Measurements from ENCODE around the gene BAIAP2L2. TPM values are rescaled to one million over a fixed set of nuclear protein-coding genes. Genes with fewer than 3 reads are reported as not detected.

Gene BAIAP2L2
- total RNA-seq, 2 donors from 2014 or later: 0.66 to 4.4 TPM

DNA sequence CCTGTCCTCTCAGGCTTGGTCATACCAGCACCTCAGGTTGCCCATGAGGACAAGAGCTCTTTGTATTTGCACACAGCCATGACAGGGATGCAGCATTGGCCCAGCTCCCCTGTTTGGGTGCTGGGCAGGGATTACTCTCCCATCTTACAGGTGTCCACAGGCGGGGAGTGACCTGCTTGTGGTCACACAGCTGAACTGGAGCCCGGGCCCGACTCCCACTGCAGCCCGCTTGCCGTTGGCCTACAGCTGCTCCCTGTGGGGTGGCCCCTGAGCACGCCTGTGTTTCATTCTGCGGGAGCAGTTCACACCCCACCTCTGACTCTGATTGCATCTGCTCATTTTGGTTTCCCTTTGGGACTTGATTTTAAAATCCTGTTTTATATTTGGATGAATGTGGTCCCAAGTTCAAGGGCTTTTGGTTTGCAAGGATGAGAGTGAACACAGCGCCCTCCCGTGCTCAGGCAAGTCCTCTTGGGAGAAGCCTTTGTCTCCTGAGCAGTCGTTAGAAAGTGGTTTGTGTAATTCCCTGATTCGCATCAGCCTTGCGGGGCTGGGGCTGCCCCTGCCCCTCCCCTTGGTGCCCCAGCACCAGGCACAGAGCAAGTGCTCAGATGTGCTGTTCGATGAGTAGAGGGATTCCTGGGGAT, 44.0 kb downstream of the BAIAP2L2 start:
- H3K4me1 ChIP-seq: no peaks in the 10 kb centered on the region
- no peaks in the 10 kb centered on the region for H3K27me3 ChIP-seq
- peaks cover 0 to 27% of the 10 kb centered on the region in 2 donors for H3K36me3 ChIP-seq (replicated peaks in 1 of 2; ENCODE audit: insufficient read depth in 1 of 2, low read depth in 2 of 2)
- H3K27ac ChIP-seq: no peak overlapping the region
- DNase-seq: no peak
- ATAC-seq: no peak
- H3K4me3 ChIP-seq: no peak overlapping the region
- H3K9me3 ChIP-seq: no peaks in the 10 kb centered on the region
- intact Hi-C loops (cut with DNase I): no loop called here
- 92 to 98% methylated on average over 10 to 13 of the region's 13 CpGs for WGBS, 2 donors
- TF ChIP-seq POLR2A (IDR thresholded peaks at IDR 0.05): no peak
- TF ChIP-seq, protein P1, sequence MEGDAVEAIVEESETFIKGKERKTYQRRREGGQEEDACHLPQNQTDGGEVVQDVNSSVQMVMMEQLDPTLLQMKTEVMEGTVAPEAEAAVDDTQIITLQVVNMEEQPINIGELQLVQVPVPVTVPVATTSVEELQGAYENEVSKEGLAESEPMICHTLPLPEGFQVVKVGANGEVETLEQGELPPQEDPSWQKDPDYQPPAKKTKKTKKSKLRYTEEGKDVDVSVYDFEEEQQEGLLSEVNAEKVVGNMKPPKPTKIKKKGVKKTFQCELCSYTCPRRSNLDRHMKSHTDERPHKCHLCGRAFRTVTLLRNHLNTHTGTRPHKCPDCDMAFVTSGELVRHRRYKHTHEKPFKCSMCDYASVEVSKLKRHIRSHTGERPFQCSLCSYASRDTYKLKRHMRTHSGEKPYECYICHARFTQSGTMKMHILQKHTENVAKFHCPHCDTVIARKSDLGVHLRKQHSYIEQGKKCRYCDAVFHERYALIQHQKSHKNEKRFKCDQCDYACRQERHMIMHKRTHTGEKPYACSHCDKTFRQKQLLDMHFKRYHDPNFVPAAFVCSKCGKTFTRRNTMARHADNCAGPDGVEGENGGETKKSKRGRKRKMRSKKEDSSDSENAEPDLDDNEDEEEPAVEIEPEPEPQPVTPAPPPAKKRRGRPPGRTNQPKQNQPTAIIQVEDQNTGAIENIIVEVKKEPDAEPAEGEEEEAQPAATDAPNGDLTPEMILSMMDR (IDR thresholded peaks at IDR 0.05): no peak

DNA sequence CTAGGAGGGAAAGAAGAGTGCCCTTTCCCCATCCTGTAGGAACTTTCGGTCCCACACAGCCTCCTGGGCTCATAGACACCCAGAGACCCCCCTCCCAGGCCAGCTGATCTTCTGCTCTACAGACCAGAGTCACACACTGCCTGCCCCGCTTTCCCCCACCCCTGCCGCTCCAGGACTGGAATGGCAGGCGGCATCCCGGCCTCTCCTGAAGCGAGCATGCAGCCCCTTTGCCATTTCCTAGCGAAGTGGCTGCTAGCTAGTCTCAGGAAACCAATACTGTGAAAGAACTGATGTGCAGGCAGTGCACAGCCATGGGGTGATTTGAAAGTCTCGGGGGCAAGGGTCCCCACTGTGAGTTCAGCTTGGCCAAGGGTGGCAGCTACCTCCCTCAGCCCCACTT, 44.9 kb downstream of the BAIAP2L2 start:
- Histone ChIP-seq H3K9me3 (no peaks in the 10 kb centered on the region), H3K27ac (no peak overlapping the region), H3K4me1 (no peaks in the 10 kb centered on the region), H3K4me3 (no peak overlapping the region), H3K27me3 (no peaks in the 10 kb centered on the region), H3K36me3 (replicated peaks in 1 of 2; ENCODE audit: insufficient read depth in 1 of 2, low read depth in 2 of 2) (peaks cover 0 to 28% of the 10 kb centered on the region in 2 donors)
- TF ChIP-seq, protein P1 (IDR thresholded peaks at IDR 0.05): no peak
- no peak for TF ChIP-seq POLR2A (IDR thresholded peaks at IDR 0.05)
- ATAC-seq (no peak), DNase-seq (no peak)
- intact Hi-C loops (cut with DNase I): no loop called here
- 97 to 98% methylated on average over 8 of the region's 8 CpGs for WGBS, 2 donors

DNA sequence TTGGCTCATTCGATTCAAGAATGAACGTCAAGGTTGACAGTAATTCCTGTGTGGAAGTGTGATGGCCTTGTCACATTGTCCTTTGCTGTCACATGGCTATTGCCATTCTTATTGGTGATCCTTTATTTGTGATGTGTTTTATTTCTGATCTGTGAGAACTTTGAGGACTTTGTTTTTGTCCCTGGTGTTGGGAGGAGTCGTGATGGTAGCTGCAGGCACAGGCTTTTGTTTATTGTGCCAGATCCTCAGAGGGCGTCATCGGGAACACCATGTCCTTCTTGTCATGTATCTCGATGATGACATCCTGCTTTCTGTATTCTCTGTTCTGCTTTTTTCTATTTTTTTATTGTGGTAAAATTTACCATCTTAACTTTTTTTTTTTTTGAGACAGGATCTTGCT, 47.7 kb downstream of the BAIAP2L2 start:
- no peaks in the 10 kb centered on the region for H3K27me3 ChIP-seq
- no peak for ATAC-seq
- intact Hi-C loops (cut with DNase I): no loop called here

DNA sequence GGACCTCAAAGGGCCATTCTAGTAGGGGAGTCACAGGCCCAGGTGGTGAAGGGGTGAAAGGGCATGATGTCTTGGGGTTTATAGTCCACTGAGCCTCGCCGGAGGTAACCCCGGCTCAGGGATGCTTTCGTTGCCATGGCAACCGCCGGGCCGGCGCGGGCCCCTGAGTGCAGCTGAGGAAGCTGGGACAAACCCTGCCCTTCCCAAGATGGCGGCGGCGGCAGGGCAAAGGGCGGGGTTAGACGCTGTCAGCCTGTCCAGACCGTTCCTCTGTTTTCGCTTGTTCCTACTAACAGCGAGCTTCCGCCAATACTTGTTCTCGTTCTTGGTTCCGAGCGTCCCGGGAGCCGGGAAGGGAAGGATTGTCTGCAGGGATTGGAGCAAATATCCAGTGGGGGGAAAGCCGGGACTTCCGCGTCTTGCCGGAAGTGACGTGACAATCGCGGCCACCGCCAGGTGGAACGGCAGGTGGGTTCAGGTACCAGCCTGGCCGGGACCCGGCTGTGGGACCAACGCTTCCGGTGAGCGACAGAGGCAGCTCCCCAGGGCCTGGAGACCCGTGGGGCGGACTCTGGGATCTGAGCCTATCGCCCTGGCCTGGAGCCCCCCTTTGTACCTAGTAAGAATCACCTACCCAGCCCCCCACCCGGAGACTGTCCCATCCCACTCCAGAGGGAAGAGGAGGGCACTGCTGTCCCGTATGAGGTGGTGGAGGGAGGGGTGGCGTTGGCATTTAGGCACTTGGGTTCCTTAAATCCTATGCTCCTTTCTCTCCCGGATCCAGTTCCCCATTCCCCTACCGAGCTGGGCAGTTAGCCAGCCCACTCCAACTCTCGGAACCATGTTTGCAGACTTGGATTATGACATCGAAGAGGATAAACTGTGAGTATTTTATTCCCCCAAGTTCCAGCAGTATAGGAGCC, 53.3 kb downstream of the BAIAP2L2 start, which contains the start of gene PICK1:
PICK1 (plus strand) TSS at position 436 of the 923 bp plus-strand sequence; CDS start at position 842, 406 bp downstream.
- peaks cover 0 to 4% of the 10 kb centered on the region in 2 donors for H3K36me3 ChIP-seq (replicated peaks in 1 of 2; ENCODE audit: insufficient read depth in 1 of 2, low read depth in 2 of 2)
- H3K27me3 ChIP-seq: no peaks in the 10 kb centered on the region
- TF ChIP-seq, protein P1 (IDR thresholded peaks at IDR 0.05): peak in 4 of 7 experiments; percentile 28 to 43 (median 36)
- peak; percentile 44 to 85 (median 85) for TF ChIP-seq POLR2A (IDR thresholded peaks at IDR 0.05)
- no peaks in the 10 kb centered on the region for H3K9me3 ChIP-seq
- ATAC-seq (peak; percentile 96), DNase-seq (peak; percentile 92 to 96 (median 92))
- 0 to 6% methylated on average over 10 to 44 of the region's 47 CpGs for WGBS, 2 donors
- peak within 1 kb of the TSS; percentile 31 to 57 for H3K4me3 ChIP-seq
- H3K27ac ChIP-seq: peak within 1 kb of the TSS; percentile 55 to 86 (median 82)
- intact Hi-C loops (cut with DNase I): no loop called here
- H3K4me1 ChIP-seq: peaks cover 18% of the 10 kb centered on the region

More for the DNA sequence above, 47.7 kb downstream of the BAIAP2L2 start:
- Histone ChIP-seq H3K4me3 (no peak overlapping the region), H3K36me3 (replicated peaks in 1 of 2; ENCODE audit: insufficient read depth in 1 of 2, low read depth in 2 of 2) (peaks cover 0 to 28% of the 10 kb centered on the region in 2 donors), H3K9me3 (no peaks in the 10 kb centered on the region), H3K4me1 (peaks cover 5% of the 10 kb centered on the region), H3K27ac (peak overlapping the region in 1 of 4 donors; percentile 21)
- WGBS, 2 donors: 71 to 80% methylated on average over 6 of the region's 6 CpGs
- TF ChIP-seq POLR2A (IDR thresholded peaks at IDR 0.05): peak in 1 of 3 donors; percentile 16
- TF ChIP-seq, protein P1 (IDR thresholded peaks at IDR 0.05): no peak
- DNase-seq: peak in 1 of 4 donors; percentile 70

Data from body of pancreas (tissue), 4 donors.